Smooth muscle cell (in vitro differentiated cells): ENCODE measurements around the gene COL20A1. TPM values are rescaled to one million over a fixed set of nuclear protein-coding genes. Genes with fewer than 3 reads are reported as not detected.

Source experiments
- DNase-seq: peaks from one replicate; lab custom pipeline; 2025; ENCODE audit not compliant: unreplicated experiment; lab: John Stamatoyannopoulos, UW
- H2AFZ ChIP-seq: fragments of 200-600 bp; sonication (generic); 2 replicates; pipeline ENCODE4 v1.6.0; 2016; ENCODE audit warnings: antibody characterized with exemption, low read depth, mild to moderate bottlenecking
- H3F3A ChIP-seq: fragments of 200-600 bp; sonication (generic); 2 replicates; pipeline ENCODE4 v1.6.0; 2017; ENCODE audit warnings: antibody characterized with exemption, low read depth
- H3K27ac ChIP-seq: fragments of 200-600 bp; sonication (generic); 2 replicates; pipeline ENCODE4 v1.5.1; 2016; ENCODE audit warnings: low read depth, mild to moderate bottlenecking
- H3K27me3 ChIP-seq: fragments of 200-600 bp; sonication (generic); 2 replicates; pipeline ENCODE4 v1.6.1; 2016; ENCODE audit warnings: low read depth, mild to moderate bottlenecking
- H3K36me3 ChIP-seq: fragments of 200-600 bp; sonication (generic); 2 replicates; pipeline ENCODE4 v1.5.1; 2016; ENCODE audit warnings: low read depth
- H3K4me1 ChIP-seq: fragments of 200-600 bp; sonication (generic); 2 replicates; pipeline ENCODE4 v1.5.1; 2016; ENCODE audit warnings: low read depth
- H3K4me2 ChIP-seq: fragments of 200-600 bp; sonication (generic); 2 replicates; pipeline ENCODE4 v1.6.0; 2016; ENCODE audit warnings: mild to moderate bottlenecking
- H3K4me3 ChIP-seq: fragments of 200-600 bp; sonication (generic); 2 replicates; pipeline ENCODE4 v1.5.1; 2016; ENCODE audit warnings: mild to moderate bottlenecking
- H3K79me2 ChIP-seq: fragments of 200-600 bp; sonication (generic); 2 replicates; pipeline ENCODE4 v1.6.0; 2016; ENCODE audit warnings: low read depth, mild to moderate bottlenecking
- H3K9ac ChIP-seq: fragments of 200-600 bp; sonication (generic); 2 replicates; pipeline ENCODE4 v1.6.0; 2016; ENCODE audit warnings: low read depth
- H3K9me3 ChIP-seq: fragments of 200-600 bp; sonication (generic); replicated peaks from 2 replicates; pipeline ENCODE4 v1.5.1; 2016; ENCODE audit warnings: low read depth
- H4K20me1 ChIP-seq: fragments of 200-600 bp; sonication (generic); 2 replicates; pipeline ENCODE4 v1.6.0; 2016; ENCODE audit warnings: low read depth
- WGBS: methylation state at CpG from one replicate; pipeline ENCODE4 v1.1.7; 2016; ENCODE audit warnings: low lambda C conversion rate; 5-methylcytosine and 5-hydroxymethylcytosine counted together
- polyA plus RNA-seq: library from polyadenylated mRNA; unstranded; fragments of >200 nt; fragmentation: Nextera tagmentation; extraction: Ambion mirVana; gene quantifications from 2 replicates; pipeline ENCODE4 v1.2.1, GENCODE V29; 2016
- total RNA-seq: library from RNA; depleted of rRNA; stranded (reverse); fragments of >200 nt; gene quantifications from 2 replicates; pipeline ENCODE4 v1.2.3, GENCODE V29; 2014
- TF ChIP-seq, protein P1 (sequence below): fragments of 200-600 bp; sonication (generic); IDR thresholded peaks from 2 replicates; pipeline ENCODE4 v1.5.1; 2017; ENCODE audit warnings: borderline replicate concordance, mild to moderate bottlenecking, antibody characterized with exemption; ENCODE audit not compliant: insufficient read depth, poor library complexity, severe bottlenecking

COL20A1 gene
- total and polyA plus RNA-seq, 2 experiments from 2014 or later: 0.23 to 0.36 TPM

DNA sequence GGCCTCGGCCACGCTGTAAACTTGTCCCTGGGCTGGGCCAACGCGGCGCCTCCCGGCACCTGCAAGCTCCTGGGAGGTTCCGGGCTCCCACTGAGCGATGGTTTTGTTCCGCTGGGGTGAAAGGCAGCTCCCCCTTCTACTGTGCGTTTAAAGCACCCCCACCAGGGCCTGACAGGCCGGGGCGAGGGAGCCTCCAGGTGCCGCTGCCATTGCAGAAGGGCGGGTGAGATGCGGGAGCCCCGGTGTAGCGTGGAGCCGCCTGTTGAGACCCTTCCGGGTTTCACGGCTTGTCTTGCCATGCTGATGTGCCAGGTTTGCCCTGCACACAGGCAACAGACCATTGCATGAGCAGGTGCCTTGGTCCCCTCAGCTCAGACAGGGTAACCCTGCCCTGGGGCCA, 2.9 kb downstream of the COL20A1 start:
- Histone ChIP-seq H3K27ac (no peak overlapping the region), H3K4me1 (peaks cover 6% of the 10 kb centered on the region), H3K36me3 (no peaks in the 10 kb centered on the region), H2AFZ (no peak overlapping the region), H3F3A (peaks cover 2% of the 10 kb centered on the region), H3K79me2 (no peaks in the 10 kb centered on the region), H3K9me3 (no peaks in the 10 kb centered on the region), H3K9ac (no peak overlapping the region), H3K4me3 (no peak overlapping the region), H4K20me1 (peaks cover 19% of the 10 kb centered on the region), H3K27me3 (peaks cover 16% of the 10 kb centered on the region), H3K4me2 (no peak overlapping the region)
- DNase-seq: no peak
- 60% methylated on average over 20 of the region's 20 CpGs for WGBS
- TF ChIP-seq, protein P1, sequence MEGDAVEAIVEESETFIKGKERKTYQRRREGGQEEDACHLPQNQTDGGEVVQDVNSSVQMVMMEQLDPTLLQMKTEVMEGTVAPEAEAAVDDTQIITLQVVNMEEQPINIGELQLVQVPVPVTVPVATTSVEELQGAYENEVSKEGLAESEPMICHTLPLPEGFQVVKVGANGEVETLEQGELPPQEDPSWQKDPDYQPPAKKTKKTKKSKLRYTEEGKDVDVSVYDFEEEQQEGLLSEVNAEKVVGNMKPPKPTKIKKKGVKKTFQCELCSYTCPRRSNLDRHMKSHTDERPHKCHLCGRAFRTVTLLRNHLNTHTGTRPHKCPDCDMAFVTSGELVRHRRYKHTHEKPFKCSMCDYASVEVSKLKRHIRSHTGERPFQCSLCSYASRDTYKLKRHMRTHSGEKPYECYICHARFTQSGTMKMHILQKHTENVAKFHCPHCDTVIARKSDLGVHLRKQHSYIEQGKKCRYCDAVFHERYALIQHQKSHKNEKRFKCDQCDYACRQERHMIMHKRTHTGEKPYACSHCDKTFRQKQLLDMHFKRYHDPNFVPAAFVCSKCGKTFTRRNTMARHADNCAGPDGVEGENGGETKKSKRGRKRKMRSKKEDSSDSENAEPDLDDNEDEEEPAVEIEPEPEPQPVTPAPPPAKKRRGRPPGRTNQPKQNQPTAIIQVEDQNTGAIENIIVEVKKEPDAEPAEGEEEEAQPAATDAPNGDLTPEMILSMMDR: no peak

DNA sequence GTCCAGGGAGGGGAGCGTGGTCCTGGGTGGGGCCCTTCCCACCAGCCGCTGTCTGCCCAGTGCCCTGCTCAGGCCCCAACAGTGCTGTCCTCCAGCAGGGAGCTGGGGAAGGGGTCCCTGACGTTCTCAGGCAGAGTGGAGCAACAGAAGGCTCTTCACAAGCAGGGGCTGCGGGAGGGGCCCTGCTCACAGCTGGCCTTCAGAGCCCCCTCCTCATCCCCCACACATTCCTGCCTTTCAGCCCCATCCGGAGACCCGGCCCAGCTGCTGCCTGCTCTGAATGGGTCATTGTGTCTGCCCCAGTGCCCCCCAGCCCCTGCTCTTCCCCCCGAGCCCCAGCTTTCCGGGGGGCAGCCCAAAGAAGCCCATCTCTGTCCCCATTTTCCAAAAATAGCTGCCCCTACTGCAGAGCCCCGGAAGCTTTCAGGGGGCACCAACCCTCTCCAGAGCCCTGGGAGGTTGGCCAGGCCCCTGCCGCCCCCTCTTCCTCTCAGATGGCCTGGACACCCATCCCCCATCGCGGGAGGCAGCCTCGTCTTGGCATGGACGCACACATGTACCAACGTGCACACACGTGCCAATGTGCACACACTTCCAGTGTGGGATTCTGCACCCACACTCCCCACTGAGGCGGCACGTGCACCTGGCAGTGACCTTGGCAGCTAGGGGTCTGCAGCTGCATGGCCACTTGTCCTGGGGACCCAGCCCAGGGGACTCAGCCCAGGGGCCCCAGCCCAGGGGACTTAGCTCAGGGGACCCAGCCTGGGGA, 3.7 kb downstream of the COL20A1 start:
- no peak overlapping the region for H3K4me2 ChIP-seq
- H4K20me1 ChIP-seq: peaks cover 12% of the 10 kb centered on the region
- H3K4me1 ChIP-seq: peaks cover 4% of the 10 kb centered on the region
- H3K4me3 ChIP-seq: no peak overlapping the region
- no peak overlapping the region for H2AFZ ChIP-seq
- H3K9me3 ChIP-seq: no peaks in the 10 kb centered on the region
- no peaks in the 10 kb centered on the region for H3F3A ChIP-seq
- peaks cover 17% of the 10 kb centered on the region for H3K27me3 ChIP-seq
- TF ChIP-seq, protein P1: no peak
- no peak for DNase-seq
- H3K27ac ChIP-seq: no peak overlapping the region
- H3K79me2 ChIP-seq: no peaks in the 10 kb centered on the region
- no peaks in the 10 kb centered on the region for H3K36me3 ChIP-seq
- H3K9ac ChIP-seq: no peak overlapping the region
- 80% methylated on average over 18 of the region's 18 CpGs for WGBS

- WGBS: 95% methylated on average over 10 of the region's 11 CpGs
- Histone ChIP-seq H3K4me3 (no peak overlapping the region), H3F3A (no peaks in the 10 kb centered on the region), H3K4me2 (no peak overlapping the region), H2AFZ (no peak overlapping the region), H3K27me3 (peaks cover 20% of the 10 kb centered on the region), H3K79me2 (no peaks in the 10 kb centered on the region), H3K9me3 (no peaks in the 10 kb centered on the region), H4K20me1 (peaks cover 5% of the 10 kb centered on the region), H3K9ac (no peak overlapping the region), H3K36me3 (no peaks in the 10 kb centered on the region), H3K27ac (no peak overlapping the region), H3K4me1 (peaks cover 4% of the 10 kb centered on the region)
- TF ChIP-seq, protein P1: no peak
- no peak for DNase-seq
These were observed 4.4 kb downstream of the COL20A1 start for GRCh38 chr20:63297371-63297781.
